GM20431 (cell line): ENCODE results near the gene ZRANB3.
"Not testable (repeated sequence)": the region's sequence is repeated elsewhere in the genome, so short reads cannot be mapped to it uniquely, and the experiment has no call there.

ENCODE experiments used
- in situ Hi-C: fragments of 300-500 bp; cut with MseI, MboI; formaldehyde crosslinking; loops from one replicate; pipeline ENCODE4 v1.15.0; 2020; ENCODE audit warnings: low sequenced_read_pairs; ENCODE audit not compliant: unreplicated experiment

The ZRANB3 gene

DNA sequence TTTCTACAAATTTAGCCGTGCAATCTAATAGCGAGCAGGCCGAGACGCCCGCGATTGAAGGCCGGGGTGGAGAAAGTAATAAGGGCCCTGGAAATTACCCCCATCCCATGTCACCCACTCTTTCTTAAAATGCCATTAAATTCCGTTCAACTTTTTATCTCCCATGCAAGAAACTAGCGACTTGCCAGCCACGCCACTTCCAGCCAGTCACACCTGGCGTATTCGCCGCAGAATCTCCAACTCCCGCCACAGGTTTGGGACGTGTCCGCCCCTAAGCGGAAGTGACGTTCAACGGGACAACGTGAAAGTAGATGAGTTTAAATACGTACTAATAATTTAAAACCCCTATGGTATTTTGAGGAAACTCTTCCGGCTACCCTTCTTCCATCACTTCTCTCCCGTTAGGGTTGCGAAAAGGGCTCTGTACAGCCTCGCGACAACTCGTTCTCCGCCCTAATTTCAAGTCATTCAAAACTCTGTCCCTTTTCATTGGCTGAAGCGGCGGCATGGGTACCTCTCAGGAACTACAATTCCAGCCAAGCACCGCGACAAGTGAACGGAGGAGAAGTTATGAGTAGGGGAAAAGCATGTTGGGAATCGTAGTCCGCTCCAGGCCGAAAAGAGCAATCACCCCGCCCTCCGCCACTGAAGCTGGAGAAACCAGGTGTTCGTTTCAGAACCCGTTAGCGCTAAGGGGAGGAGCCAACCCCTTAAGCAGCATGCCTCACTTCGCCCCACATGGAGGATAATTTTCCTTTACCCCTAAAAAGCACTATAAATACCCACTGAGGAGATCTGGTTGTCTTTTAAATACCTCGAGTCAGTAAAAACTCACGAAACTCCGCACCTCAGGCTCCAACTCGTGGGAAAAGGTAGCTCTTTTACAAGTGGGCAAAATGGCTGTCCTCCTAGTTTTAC is at the start of gene ZRANB3:
Gene ZRANB3, minus strand, starts transcription at position 906 of the 918 bp plus-strand sequence.
- in situ Hi-C loops, result no loop called here

DNA sequence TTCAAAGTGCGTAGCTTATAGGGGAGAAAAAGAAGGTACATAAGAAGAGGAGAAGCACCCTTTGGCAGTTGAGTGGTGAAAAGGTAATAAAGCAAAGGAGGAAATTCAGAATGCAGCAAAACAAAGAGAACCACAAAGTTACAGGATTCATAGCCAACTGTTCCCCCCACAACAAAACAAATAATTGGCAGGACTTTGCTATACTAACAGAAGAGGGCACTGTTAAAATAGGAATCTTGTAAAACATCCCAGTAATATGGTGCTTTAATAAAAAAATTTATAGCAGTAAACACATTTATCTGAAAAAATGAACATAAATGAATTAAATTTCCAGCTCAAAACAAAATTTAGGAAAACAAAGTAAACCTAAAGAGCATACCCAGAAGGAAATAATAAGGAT is 42.6 kb upstream of the ZRANB3 start:
- in situ Hi-C loops, result no loop called here

DNA sequence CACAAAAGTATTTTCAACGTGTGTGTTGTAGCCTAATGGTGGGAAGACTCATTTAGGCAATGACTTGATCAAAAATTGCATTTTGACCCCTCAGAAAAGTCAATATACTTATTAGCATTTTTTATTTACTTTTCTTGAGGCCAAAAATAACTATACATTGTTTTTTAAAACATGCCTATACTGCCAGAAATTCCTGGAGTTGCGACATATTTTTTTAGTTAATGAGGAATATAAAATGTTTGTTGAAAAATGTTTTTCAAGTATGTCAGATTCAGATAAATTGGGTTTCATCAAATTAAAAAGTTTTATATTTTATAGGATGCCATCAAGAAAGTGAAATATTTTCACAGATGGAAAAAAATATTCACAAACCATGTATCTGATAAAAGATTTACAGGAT is 39.9 kb upstream of the ZRANB3 start:
- in situ Hi-C loops, result no loop called here

DNA sequence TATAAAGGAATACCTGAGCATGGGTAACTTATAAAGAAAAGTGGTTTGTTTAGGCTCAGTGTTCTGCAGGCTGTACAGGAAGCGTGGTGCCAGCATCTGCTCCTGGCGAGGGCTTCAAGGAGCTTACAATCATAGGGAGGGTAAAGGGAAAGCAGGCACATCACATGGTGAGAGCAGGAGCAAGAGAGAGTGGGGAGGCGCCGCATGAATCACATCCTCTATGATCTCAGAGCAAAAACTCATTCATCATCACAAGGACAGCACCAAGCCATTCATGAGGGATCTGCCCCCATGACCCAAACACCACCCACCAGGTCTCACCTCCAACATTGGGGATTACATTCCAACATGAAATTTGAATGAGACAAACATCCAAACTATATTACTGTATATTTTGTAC is 32.8 kb upstream of the ZRANB3 start:
- in situ Hi-C loops, result no loop called here

DNA sequence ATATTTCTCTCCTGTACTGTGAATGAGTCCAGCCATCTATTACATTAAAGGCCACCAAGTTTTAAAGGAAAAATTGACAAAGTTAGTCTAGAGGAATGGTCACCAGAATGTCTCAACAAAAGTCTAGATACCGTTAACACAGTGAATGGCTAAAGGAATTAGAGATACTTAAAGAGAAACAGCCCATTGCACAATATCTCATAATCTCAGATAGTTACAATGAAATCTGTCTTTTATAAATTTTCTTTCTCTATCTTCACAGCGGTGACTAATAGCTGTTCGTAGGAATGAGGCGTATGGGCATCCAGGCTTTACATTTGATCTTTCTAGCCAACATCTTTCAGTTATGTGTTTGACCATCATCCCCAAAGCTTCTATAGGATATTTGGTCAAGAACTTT is 30.9 kb upstream of the ZRANB3 start:
- in situ Hi-C loops, result no loop called here

DNA sequence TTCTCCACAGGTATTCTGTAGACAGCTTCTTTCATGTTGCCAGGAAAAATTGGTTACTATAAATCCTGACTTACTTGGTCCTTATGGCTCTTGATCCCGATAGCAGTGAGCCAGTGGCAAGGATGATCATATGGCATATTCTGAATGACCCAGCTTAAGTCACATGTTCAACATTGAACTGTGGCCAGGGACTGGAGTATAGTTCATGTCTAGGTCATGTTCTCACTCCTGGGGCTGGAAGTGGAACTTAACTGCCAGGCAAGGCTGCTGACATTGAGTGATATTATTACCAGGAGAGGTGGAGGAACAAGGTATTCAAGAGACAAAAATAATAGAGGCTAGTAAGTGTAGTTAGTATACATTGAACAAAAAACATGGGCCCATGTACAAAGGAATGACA is 26.5 kb upstream of the ZRANB3 start:
- in situ Hi-C loops, result no loop called here

DNA sequence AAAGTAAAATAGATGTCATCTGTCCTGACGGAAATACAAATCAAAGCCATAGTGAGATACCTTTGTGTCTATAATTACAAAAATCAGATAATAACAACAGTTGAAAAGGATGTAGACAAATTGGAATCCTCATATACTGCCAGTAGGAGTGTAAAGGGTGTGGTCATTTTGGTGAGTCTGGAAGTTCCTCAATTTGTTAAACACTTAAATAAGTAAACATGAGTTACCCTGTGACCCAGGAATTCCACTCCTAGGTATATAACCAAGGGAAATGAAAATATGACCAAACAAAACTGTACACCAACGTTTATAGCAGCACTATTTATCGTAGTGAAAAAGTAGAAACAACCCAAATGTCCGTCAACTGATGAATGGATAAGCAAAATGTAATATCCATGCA is 24.3 kb upstream of the ZRANB3 start:
- in situ Hi-C loops, result no loop called here

DNA sequence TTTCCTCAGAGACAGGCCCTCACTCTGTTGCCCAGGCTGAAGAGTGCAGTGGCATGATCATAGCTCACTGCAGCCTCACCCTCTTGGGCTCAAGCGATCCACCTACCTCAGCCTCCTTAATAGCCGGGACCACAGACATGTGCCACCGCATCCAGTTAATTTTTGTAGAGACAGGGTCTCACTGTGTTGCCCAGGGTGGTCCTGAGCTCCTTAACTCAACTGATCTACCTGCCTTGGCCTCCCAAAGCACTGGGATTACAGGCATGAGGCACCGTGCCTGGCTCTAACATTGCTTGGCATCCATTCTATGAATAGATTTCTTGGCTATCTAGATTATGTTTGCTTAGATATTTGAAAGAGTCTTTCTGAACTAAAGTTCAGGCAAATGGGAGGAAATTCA is 21.9 kb upstream of the ZRANB3 start:
- in situ Hi-C loops, result no loop called here

DNA sequence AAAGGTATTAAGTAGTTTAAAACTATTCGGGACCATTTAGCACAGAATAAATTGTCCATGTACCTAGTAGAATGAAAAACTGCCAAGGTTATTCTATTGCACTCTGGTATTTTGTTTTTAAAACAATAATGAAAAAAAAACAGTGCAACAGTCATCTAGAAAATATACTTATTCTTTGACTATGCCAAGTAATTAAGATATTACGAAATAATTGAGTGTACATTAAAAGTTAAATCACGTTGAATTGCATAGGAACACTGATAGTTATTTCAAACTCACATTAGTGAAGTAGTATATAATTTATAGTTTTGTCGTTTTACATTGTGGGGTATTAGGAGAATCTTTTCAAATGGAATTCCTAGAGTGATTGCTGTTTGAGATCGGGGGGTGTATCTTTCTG is 20.3 kb upstream of the ZRANB3 start:
- in situ Hi-C loops, result no loop called here

DNA sequence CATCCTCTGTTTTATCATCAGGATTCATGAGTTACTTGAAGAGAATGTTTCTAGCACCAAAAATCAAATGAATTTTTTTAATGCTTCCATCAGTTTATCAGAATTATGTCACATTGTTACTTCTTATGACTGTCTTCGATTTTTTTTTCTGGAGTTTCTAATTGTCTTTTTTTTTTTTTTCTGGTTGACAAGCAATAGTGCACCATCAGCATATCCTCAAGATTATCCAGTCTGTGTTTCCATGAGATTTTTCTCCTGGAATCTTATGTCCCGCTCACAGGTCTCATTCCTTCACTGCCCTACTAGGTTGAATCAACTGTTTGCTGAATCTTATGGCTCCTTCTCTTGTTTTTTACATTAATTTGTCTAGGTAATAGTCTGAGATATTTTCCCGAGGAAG is 16.3 kb upstream of the ZRANB3 start:
- in situ Hi-C loops, result no loop called here

DNA sequence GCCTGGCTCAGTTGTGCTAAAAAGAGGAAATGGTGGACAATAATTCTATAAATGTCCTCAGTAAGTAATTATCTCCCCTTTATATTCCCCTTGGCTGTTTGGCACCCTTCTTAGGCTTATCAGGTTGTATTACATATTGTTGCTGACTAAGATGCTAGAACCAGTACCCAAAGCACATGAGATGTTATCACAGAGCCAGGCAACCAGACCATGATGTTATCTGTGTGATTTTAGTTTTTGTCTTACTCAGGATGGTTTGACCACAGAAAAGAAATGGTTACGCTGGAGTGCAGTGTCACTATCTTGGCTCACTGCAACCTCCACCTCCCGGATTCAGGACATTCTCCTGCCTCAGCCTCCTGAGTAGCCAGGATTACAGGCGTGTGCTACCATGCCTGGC is 15.4 kb upstream of the ZRANB3 start:
- in situ Hi-C loops, result no loop called here

DNA sequence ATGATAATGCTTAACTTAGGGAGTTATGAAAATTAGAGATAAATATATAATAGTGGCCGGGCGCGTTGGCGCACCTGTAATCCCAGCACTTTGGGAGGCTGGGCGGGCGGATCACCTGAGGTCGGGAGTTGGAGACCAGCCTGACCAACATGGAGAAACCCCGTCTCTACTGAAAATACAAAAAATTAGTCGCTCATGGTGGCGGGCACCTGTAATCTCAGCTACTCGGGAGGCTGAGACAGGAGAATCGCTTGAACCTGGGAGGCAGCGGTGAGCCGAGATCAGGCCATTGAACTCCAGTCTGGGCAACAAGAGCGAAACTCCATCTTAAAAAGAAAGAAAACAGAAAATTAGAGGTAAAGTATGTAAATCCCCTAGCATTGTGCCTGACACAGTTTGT is 2.5 kb upstream of the ZRANB3 start:
- in situ Hi-C loops, result not testable (repeated sequence)

DNA sequence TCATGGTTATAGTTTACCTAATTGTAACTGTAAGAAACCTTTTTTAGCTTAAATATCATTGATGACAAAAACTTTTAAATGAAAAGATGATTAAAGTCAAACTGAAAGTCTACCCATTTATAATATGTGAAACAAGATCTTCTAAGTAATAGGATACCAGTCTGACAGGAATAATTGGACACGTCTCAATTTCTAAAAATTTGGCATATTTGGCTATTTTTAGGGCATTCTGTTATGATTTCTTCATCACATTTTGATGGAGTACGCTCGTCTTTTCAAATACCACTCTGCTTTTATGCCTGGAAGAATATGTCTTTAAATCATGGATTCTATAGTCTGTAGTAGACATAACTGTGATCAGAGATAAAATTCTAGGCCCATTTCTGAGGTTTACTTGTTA is 1.6 kb upstream of the ZRANB3 start:
- in situ Hi-C loops, result no loop called here

DNA sequence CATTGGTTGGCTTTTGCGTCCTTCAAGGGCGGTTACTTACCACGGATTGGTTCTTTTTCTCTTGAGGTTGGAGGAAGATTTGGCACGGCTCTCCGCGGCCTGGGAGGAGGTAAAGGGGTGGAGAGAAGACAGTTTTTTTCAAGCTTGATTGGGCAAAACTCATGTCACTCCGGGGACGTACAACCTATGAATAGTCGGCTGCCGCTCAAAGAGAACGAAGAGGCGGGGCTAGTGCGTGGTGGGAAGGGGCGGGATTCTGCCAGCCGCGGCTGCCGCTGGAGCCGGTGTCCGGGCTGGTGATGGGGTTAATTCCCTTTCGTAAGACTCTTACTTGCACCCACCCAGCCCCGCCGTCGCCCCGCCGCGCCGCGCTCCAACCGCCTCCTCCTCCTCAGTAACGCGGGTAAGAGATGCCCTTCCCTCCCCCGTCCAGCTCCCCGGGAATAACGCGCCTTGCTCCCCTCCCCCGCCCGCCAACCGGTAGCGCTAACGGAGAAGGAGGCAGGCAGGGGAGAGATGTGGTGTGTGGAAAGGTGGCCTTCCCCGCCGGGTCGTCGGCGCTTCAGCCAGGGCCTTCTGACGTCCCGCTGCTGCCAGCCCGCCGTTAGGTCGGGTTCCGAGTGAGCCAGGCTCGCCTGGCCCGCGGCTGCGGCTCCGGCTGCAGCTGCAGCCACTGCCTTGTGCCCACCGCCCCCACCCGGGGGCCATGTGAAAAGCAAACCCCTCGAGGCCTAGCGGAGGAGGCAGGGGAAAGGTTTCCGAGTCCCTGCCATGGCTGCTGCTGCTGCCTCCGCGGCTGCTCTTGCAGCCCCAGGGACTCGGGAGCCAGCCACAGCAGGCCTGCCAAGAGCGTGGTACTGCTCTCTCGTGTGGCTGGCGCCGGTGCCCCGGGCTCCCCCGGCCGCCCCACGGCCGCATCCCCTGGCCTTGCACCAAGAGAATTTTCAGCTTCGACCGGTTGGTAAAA is 496 bp upstream of the ZRANB3 start, which contains the start of gene R3HDM1:
Gene R3HDM1, plus strand, starts transcription at position 254 of the 967 bp plus-strand sequence. CDS start 73,362 bp downstream, outside the sequence.
- in situ Hi-C loops, result no loop called here

DNA sequence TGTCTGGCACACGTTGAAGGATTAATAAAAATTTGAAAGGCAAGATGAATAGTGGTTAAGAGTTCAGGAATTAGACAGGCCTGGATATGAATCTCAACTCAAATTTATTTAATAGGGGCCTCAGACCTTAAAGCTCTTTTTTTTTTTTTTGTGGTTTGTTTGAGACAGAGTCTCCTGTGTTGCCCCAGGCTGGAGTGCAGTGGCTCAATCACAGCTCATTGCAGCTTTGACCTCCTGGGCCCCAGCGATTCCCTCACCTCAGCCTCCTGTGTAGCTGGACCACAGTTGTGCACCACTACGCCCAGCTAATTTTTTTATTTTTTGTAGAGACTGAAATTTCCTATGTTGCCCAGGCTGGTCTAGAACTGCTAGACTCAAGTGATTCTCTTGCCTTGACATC is 3.0 kb downstream of the ZRANB3 start:
- in situ Hi-C loops, result no loop called here

DNA sequence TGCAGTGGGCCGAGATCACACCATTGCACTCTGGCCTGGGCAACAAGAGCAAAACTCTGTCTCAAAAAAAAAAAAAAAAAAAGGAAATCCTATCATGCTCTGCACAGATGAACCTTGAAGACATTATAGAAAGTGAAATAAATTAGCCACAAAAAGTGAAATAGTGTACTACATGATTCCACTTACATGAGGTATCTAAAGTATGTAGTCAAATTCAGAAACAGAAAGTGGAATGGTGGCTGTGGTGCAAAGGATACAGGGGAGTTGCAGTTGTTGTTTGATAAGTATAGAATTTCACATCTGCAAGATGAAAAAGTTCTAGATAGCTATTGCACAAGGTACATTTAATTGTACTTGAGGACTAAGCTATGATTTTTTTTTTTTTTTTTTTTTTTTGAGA is 5.2 kb downstream of the ZRANB3 start:
- in situ Hi-C loops, result no loop called here

DNA sequence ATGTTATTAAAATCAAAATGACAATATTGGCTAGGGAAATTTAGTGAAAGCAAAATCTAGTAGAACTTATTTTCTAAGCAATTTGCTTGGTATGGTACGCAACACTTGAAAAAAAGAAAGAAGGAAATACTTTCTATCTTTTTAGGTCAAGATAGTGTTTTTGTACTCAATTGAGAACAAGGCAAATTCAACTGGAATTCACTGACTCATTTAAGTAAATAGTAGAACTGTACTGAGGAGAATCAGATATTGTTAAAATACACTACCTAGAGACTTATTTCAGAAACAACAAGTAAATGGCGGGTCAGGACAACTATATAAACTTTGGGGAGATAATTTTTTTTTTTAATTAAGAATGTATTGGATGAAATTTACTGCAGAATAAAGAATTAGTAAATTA is 18.9 kb downstream of the ZRANB3 start:
- in situ Hi-C loops, result no loop called here

DNA sequence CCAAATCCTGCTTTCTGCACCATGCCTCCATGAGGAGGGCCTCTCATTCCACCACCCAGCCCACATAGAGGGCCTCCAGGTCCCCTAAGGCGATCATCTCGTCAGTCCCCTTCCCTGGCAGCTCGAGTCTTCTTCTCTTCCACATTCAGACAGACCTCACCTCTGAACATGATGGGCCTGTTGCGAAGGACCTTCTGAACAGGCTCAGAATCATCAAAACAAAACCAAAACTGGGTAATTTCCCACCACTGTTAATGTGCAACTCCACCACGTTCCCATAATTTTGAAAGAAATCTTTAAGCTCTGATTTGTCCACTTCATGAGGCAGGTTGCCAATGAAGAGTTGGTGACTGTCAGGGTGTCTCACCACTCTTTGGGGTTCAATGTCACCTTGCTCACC is 20.4 kb downstream of the ZRANB3 start:
- in situ Hi-C loops, result no loop called here

DNA sequence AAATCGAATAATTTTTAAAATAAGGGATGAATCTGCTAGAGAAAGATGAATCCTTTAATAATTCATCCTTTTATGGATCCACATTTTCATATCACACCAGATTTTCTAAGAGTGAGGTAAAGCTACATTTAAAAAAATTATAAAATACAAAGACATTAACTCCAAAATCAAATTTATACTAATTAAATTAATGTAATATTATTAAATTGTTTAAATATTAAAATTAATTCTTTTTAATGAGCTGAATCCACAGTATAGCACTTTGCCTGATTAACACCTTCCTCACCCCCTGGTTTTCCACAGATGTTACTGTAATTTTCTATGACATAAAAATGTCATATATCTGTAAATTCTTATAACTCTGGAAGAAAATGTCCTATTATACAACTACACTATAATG is 26.2 kb downstream of the ZRANB3 start:
- in situ Hi-C loops, result no loop called here

DNA sequence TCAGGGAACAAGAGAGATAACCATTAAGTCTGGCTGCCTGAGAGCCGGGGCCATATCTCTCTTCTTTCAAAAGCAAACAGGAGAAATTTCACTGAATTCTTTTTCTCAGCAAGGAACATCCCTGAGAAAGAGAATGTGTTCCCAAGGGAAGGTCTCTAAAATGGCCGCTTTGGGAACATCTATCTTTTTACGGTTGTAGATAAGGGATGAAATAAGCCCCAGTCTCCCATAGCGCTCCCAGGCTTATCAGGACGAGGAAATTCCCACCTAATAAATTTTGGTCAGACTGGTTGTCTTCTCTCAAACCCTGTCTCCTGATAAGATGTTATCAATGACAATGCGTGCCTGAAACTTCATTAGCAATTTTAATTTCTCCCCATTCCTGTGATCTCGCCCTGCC is 32.4 kb downstream of the ZRANB3 start:
- in situ Hi-C loops, result not testable (repeated sequence)

DNA sequence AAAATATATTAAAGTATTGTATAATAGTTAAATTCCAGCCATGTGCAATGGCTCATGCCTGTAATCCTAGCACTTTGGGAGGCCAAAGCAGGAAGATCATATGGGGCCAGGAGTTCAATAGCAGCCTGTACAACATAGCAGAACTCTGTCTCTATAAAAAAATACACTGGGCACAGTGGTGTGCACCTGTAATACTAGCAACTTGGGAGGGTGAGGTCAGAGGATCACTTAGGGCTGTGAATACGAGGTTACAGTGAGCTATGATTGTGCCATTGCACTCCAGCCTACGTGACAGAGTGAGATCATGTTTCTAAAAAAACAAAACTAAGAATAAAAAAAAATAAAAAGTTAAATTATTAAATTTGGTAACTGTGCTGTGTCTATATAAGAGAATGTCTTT is 36.1 kb downstream of the ZRANB3 start:
- in situ Hi-C loops, result no loop called here
